HL-60/S4 treated with phorbol 12-myristate 13-acetate at 8.2 ng/mL for 4 days and 3 days (cell line): ENCODE measurements around the gene MLLT11.

Source experiments
- in situ Hi-C: fragments of 300-500 bp; cut with MboI; formaldehyde crosslinking; loops from 2 replicates; pipeline ENCODE4 v1.15.0; 2022; ENCODE audit warnings: low sequenced_read_pairs

Gene MLLT11

GRCh38 chr1:151060007-151060656 is at the start of gene MLLT11:
MLLT11 (plus strand) TSS chr1:151060397; CDS start chr1:151067225, 6,828 bp downstream.
- in situ Hi-C loops: no loop called here

- in situ Hi-C loops: no loop called here
Observed at GRCh38 chr1:151011154-151011850, 48.9 kb upstream of the MLLT11 start.

GRCh38 chr1:151012684-151013471 is 47.3 kb upstream of the MLLT11 start:
- in situ Hi-C loops: no loop called here

- in situ Hi-C loops: no loop called here
Observed at GRCh38 chr1:151013518-151013917, 46.7 kb upstream of the MLLT11 start.

- in situ Hi-C loops: no loop called here
Observed at GRCh38 chr1:151024540-151025146, 35.6 kb upstream of the MLLT11 start.

GRCh38 chr1:151026460-151026859 is 33.7 kb upstream of the MLLT11 start:
- in situ Hi-C loops: no loop called here

GRCh38 chr1:151032164-151032563 is 28.0 kb upstream of the MLLT11 start:
- in situ Hi-C loops: no loop called here

GRCh38 chr1:151035167-151035566 is 25.0 kb upstream of the MLLT11 start:
- in situ Hi-C loops: no loop called here

GRCh38 chr1:151036356-151036755 is 23.8 kb upstream of the MLLT11 start, which contains the start of gene BNIPL:
BNIPL (plus strand) TSS chr1:151036586; CDS start chr1:151036726, 140 bp downstream.
- in situ Hi-C loops: no loop called here

GRCh38 chr1:151037032-151037431 is 23.2 kb upstream of the MLLT11 start:
- in situ Hi-C loops: no loop called here

- in situ Hi-C loops: no loop called here
Observed at GRCh38 chr1:151039521-151039920, 20.7 kb upstream of the MLLT11 start.

GRCh38 chr1:151043163-151043562 is 17.0 kb upstream of the MLLT11 start:
- in situ Hi-C loops: no loop called here

GRCh38 chr1:151047591-151047924 is 12.6 kb upstream of the MLLT11 start, which contains the start of gene C1orf56:
C1orf56 (plus strand) TSS chr1:151047751; CDS start chr1:151047848, 97 bp downstream.
- in situ Hi-C loops: no loop called here

GRCh38 chr1:151047925-151048644 is 12.1 kb upstream of the MLLT11 start:
- in situ Hi-C loops: no loop called here

- in situ Hi-C loops: no loop called here
Observed at GRCh38 chr1:151048645-151049032, 11.6 kb upstream of the MLLT11 start.

- in situ Hi-C loops: no loop called here
Observed at GRCh38 chr1:151049458-151049857, 10.7 kb upstream of the MLLT11 start.

- in situ Hi-C loops: no loop called here
Observed at GRCh38 chr1:151050051-151050688, 10.0 kb upstream of the MLLT11 start.

- in situ Hi-C loops: no loop called here
Observed at GRCh38 chr1:151051356-151052009, 8.7 kb upstream of the MLLT11 start.

GRCh38 chr1:151054971-151055547 is 5.1 kb upstream of the MLLT11 start:
- in situ Hi-C loops: no loop called here
